MV-4-11 (cell line): ENCODE measurements around the gene MEGF6.

Source experiments
- DNase-seq: peaks from one replicate; lab custom pipeline; 2025; lab: John Stamatoyannopoulos, UW

Gene MEGF6

GRCh38 chr1:3502641-3503524, 108.4 kb downstream of the MEGF6 start:
- DNase-seq, result no peak

- DNase-seq, result no peak
Observed at GRCh38 chr1:3501856-3502640, 109.3 kb downstream of the MEGF6 start.

DNA sequence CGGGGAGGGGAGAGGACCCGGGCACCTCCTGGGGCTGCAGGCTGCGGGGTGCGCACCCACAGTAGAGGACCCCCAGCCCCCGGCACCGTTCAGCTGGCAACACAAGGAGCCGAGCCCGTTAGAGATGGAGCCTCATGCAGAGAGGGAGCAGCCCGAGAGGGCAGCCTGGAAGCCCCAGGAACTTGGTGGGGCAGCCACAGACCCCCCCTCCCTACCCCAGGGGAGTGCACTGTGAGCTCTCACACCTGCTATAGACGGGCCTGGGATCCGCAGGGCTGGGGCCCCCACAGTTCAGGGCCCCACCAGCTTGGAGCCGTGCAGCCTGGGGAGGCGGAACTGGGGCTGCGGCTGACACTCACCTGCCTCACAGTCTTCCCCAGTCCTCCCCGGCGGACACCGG, 109.9 kb downstream of the MEGF6 start:
- no peak for DNase-seq

DNA sequence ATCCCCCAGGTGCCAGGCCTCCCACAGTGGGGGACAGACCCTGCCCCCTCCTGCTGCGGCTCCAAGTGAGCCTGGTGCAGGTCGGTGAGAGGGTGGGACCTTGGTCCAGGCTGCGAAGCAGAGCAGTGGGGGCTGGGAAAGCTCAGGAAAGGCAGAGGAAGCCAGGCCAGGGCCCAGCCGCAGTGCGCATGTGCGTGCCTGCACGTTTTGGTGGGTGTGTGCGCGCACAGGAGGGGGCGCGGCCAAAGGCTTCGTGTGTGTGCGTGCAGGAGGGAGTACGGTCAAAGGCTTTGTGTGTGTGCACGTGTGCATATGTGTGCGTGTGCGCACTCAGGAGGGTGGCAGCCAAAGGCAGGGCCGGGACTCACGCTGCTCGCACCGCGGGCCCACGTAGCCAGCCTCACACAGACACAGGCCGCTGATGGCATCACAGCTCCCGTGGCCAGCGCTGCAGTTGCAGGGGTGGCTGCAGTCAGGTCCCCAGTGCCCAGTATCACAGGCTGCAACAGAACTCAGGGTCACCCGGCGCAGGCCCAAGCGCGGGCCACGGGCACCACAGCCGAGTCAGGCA, 111.0 kb downstream of the MEGF6 start:
- DNase-seq, result no peak

DNA sequence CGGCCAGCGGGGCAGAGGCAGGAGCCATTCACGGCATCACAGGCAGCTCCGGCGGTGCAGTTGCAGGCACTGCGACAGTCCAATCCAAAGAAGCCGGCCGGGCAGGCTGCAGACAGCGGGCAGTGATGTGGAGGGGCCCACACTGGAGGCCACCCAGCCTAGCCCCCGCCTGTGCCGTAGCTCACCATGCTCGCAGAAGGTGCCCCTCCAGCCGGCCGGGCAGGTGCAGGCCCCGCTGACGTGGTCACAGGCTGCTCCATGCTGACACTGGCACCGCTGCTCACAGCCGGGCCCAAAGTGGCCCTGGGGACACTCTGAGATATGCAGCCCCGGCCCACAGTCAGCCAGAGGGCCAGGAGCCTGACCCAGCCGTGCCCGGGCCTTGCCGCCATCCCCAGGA, 111.7 kb downstream of the MEGF6 start:
- DNase-seq, result no peak

DNA sequence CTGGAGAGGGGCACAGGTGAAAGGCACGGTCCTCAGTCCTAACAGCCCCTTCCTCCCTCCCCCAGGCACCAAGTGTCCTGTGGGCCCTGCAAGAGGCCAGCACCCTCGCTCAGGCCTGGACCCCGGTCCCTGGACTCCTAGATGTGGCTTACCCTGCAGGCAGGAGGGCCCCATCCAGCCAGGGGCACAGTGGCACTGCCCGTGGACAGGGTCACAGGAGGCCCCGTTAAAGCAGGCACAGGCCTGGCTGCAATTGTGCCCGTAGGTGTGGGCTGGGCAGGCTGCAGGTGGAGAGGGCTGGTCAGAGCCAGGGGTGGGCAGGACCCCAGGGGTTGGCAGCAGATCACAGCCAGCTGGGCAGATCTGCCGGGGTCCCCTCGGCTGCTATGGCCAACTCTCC, 112.3 kb downstream of the MEGF6 start:
- DNase-seq, result no peak

GRCh38 chr1:3498246-3498930, 112.9 kb downstream of the MEGF6 start:
- no peak for DNase-seq

GRCh38 chr1:3497521-3497920, 113.8 kb downstream of the MEGF6 start:
- DNase-seq, result no peak

- no peak for DNase-seq
Observed at GRCh38 chr1:3496916-3497315, 114.4 kb downstream of the MEGF6 start.

DNA sequence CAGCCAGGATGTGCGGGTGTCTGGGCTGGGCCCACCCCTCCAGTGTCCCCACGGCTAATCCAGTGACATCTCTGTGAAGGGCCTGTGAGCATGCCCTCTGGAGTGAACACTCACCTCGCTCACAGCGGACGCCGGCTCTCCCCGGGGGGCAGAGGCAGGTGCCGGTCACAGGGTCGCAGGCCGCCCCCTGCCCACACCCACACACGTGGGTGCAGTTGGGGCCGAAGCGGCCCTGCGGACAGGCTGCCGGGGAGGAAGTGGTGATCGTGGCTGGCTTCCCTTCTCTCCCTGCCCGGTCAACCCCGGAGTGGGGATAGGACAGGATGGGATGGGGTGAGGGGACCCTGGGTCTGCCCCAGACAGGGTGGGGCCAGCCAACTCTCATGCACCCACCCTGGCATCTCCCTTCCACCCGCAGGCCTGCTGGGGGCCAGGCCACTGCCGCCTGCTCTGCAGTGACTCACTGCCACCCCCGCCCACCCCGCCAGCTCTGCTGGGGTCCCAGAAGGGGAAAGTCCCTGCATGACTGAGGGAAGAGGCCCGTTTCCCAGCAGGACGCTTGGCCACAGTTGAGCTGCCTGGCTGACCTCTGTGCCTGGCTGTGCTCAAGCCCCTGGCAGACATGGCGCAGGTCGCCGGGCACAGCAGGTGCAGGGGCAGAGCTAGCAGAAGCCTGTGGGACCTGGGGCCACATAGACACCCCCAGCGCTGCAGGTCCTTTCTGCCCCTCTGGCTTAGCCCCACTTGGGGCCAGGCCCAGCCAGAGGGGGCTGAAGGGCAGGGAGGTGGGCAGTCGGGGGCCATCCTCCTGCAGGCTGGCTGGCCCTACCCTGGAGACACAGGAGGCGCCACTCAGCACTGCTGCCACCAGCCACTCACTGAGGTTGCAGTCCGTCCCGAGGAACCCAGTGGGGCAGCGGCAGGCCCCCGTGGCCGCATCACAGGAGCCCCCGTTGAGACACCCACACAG, 115.2 kb downstream of the MEGF6 start:
- DNase-seq, result no peak

DNA sequence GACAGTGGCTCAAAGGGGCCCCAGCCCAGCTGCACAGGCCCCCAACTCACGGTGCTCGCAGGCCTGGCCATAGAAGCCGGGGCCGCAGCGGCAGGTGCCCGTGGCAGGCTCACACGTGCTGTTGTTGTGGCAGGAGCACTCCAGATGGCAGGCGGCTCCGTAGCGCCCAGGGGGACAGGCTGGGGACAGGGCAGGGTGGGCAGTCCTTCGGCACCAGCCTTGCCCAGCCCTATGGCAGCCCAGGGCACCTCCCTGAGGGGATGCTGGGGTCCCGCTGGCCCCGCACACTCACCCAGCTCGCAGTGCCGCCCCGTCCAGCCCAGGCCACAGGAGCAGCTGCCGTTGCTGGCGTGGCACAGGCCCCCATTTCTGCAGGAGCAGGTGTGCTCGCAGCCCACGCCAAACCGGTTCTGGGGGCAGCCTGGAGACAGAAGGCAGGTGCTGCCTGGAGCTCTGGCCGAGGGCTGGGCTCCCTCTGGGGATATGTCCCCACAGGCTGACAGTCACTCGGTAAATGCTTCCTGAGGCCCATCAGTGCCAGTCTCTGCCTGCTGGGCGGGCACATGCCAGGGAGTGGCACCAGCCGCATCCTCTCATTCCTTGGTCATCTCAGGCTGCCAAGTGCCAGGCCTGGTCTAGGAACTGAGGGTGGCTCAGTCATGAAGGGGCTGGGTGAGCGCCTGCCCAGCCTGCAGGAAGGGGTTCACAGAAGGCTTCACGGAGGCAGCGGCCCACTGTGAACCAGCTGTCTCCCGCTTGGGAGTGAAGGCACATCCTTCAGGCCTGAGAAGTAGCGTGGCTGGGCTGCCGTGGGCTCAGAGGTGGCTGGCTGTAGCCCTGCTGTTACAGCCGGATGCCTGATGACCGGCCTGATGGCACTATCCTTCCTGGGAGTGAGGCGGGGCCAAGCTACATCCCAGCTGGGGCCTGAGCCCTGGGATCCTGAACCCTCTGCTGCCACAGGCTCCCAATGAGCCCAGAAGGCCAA, 116.7 kb downstream of the MEGF6 start:
- no peak for DNase-seq

- DNase-seq, result no peak
Observed at GRCh38 chr1:3492545-3493246, 118.6 kb downstream of the MEGF6 start.

- DNase-seq, result peak; percentile 38
Observed at GRCh38 chr1:3491291-3492246, 119.7 kb downstream of the MEGF6 start.

DNA sequence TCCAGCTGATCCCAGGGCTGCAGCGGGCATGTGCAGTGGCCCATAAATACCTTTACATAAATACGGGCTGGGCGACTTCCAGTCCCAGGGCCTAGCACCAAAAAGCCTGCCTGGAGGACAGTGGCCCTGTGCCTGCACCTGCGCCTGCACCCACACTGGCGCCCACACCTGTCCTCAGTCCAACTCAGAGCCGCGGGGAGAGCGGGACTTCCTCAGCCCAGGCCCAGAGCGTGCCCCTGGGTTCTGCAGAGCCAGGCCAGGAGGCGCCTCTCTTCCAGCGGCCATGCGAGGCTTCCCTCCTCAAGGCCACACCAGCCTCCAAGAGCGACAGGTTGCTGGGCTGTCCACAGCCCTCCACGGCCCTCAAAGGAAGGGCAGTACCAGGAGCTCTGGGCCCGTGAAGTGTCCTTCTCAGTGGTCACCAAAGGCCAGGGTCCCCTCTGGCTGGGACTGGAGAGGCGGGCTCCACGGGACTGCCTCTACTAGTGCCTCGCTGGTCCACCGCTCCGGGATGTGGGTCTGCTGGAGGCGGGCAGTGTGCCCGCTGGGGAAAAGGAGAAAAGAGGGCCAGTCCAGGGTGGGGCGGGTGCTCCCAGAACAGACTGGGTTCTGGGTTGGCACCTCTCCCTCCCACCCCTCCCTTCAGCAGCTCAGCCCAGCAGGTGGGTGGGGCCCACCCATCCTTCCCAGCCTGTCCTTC, 121.1 kb downstream of the MEGF6 start:
- DNase-seq, result no peak

GRCh38 chr1:3488432-3488831, 122.9 kb downstream of the MEGF6 start:
- DNase-seq, result no peak

GRCh38 chr1:3485016-3485415, 126.3 kb downstream of the MEGF6 start:
- DNase-seq, result no peak

GRCh38 chr1:3483801-3484444, 127.4 kb downstream of the MEGF6 start:
- DNase-seq, result no peak
